Liver (tissue), 9 donors: ENCODE results near the gene CACNA2D1. TPM values are rescaled to one million over a fixed set of nuclear protein-coding genes. Genes with fewer than 3 reads are reported as not detected.

Source experiments
- DNase-seq: peaks from one replicate; pipeline ENCODE4 v3.0.0-alpha.2; 2017; ENCODE audit warnings: low spot score
- H3K27ac ChIP-seq, 2 donors: one replicate each; pipeline ENCODE4 v1.7.0; 2013; ENCODE audit warnings: inconsistent platforms in 2 of 2, low read length in 2 of 2, control low read depth in 1 of 2, low read depth in 1 of 2, mild to moderate bottlenecking in 1 of 2
- H3K27me3 ChIP-seq, 4 donors: one replicate each; pipeline versions ENCODE4 v1.6.1 to v1.7.0; 2013; ENCODE audit warnings: low read length in 3 of 4, inconsistent platforms in 1 of 4, mild to moderate bottlenecking in 1 of 4, moderate library complexity in 1 of 4; ENCODE audit not compliant: control insufficient read depth in 4 of 4, insufficient read depth in 4 of 4
- H3K36me3 ChIP-seq, 4 donors: one replicate each; pipeline versions ENCODE4 v1.6.1 to v1.7.0; 2013; ENCODE audit warnings: low read length in 3 of 4, mild to moderate bottlenecking in 3 of 4, low read depth in 1 of 4, moderate library complexity in 1 of 4; ENCODE audit not compliant: control insufficient read depth in 4 of 4, insufficient read depth in 3 of 4
- H3K4me1 ChIP-seq, 4 donors: one replicate each; pipeline versions ENCODE4 v1.6.1 to v1.7.0; 2013; ENCODE audit warnings: low read length in 3 of 4, mild to moderate bottlenecking in 3 of 4, moderate library complexity in 1 of 4; ENCODE audit not compliant: control insufficient read depth in 4 of 4, insufficient read depth in 4 of 4
- H3K4me3 ChIP-seq, 3 donors: one replicate each; pipeline versions ENCODE4 v1.6.1 to v1.7.0; 2013; ENCODE audit warnings: low read length in 3 of 3, control low read depth in 1 of 3, low read depth in 1 of 3, mild to moderate bottlenecking in 1 of 3
- H3K9ac ChIP-seq, 2 donors: one replicate each; pipeline ENCODE4 v1.7.0; 2013; ENCODE audit warnings: low read length in 2 of 2, mild to moderate bottlenecking in 2 of 2, moderate library complexity in 2 of 2, control low read depth in 1 of 2, low read depth in 1 of 2
- H3K9me3 ChIP-seq, 4 donors: one replicate each; pipeline versions ENCODE4 v1.6.1 to v1.7.0; 2013; ENCODE audit warnings: low read length in 3 of 4; ENCODE audit not compliant: control insufficient read depth in 4 of 4
- FOXA1 ChIP-seq: IDR thresholded peaks from 2 replicates; pipeline ENCODE4 v1.6.1; 2016; ENCODE audit warnings: antibody characterized with exemption
- FOXA2 ChIP-seq: IDR thresholded peaks from 2 replicates; pipeline ENCODE4 v1.6.1; 2016; ENCODE audit warnings: antibody characterized with exemption
- GABPA ChIP-seq, 2 donors: IDR thresholded peaks in 1 of 2; conservative IDR thresholded peaks in 1 of 2; 2 replicates each; pipeline ENCODE4 v1.6.1; 2016; ENCODE audit warnings: antibody characterized with exemption in 2 of 2, mild to moderate bottlenecking in 1 of 2, moderate library complexity in 1 of 2
- HNF4A ChIP-seq, 2 donors: conservative IDR thresholded peaks; 2 replicates each; pipeline ENCODE4 v1.6.1; 2016; ENCODE audit warnings: antibody characterized with exemption in 2 of 2, mild to moderate bottlenecking in 2 of 2
- REST ChIP-seq: IDR thresholded peaks from 2 replicates; pipeline ENCODE4 v1.6.1; 2016; ENCODE audit warnings: antibody characterized with exemption, mild to moderate bottlenecking
- RXRA ChIP-seq, 2 donors: IDR thresholded peaks; 2 replicates each; pipeline ENCODE4 v1.6.1; 2017 to 2018; ENCODE audit warnings: antibody characterized with exemption in 2 of 2, mild to moderate bottlenecking in 1 of 2
- SP1 ChIP-seq: IDR thresholded peaks from 2 replicates; pipeline ENCODE4 v1.6.1; 2018; ENCODE audit warnings: antibody characterized with exemption, mild to moderate bottlenecking
- TAF1 ChIP-seq: conservative IDR thresholded peaks from 2 replicates; pipeline ENCODE4 v1.6.1; 2016; ENCODE audit warnings: antibody characterized with exemption, mild to moderate bottlenecking
- YY1 ChIP-seq: IDR thresholded peaks from 2 replicates; pipeline ENCODE4 v1.6.1; 2016; ENCODE audit warnings: antibody characterized with exemption, mild to moderate bottlenecking
- WGBS: extraction: QIAGEN DNeasy Blood & Tissue Kit; methylation state at CpG from one replicate; pipeline ENCODE4 v1.1.7; 2013; 5-methylcytosine and 5-hydroxymethylcytosine counted together
- polyA plus RNA-seq, 2 donors: library from polyadenylated mRNA; stranded (reverse) in 1 of 2; unstranded in 1 of 2; fragments of 200-250 nt in 1 of 2; fragments of >200 nt in 1 of 2; fragmentation: Nextera tagmentation in 1 of 2; extraction: Ambion mirVana in 1 of 2; gene quantifications; one replicate each; pipeline versions ENCODE4 v1.2.1 to v1.2.3, GENCODE V29; 2013 to 2015
- total RNA-seq, 2 donors: library from RNA; depleted of rRNA; stranded (reverse); fragments of >200 nt; gene quantifications; one replicate each; pipeline ENCODE4 v1.2.3, GENCODE V29; 2014
- donor health status: healthy.
- donor health status: healthy.
- donor health status: healthy.
- donor health status: healthy.
- donor health status: healthy.

CACNA2D1 gene
- total and polyA plus RNA-seq, 4 donors: 0.42 to 2.3 (median 0.94) TPM

DNA sequence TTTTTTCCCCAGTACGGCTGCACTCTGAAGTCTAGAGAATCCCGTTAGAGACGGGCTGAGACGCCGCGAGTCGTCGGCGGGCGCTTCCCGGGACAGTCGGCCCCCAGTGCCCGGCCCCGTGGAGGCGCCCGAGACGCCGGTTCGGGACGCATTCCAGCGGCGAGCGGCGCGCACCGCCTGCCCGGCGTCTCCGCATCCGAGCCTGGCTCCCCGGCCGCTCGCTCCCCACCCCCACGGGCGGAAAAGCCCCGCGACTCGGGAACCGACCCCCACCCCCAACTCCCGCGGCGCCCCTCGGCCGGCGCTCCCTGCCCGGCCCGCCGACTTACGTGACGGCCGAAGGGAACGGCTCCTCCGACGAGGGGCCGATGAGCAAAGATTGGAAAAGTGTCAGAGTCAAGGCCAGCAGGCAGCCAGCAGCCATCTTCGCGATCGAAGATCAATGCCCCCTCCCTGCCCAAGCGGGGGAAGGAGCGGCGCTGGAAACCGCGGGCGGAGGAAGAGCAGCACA, 486 bp downstream of the CACNA2D1 start (continued):
- TF ChIP-seq REST (no peak), HNF4A (conservative IDR thresholded peaks at IDR 0.05) (no peak)

DNA sequence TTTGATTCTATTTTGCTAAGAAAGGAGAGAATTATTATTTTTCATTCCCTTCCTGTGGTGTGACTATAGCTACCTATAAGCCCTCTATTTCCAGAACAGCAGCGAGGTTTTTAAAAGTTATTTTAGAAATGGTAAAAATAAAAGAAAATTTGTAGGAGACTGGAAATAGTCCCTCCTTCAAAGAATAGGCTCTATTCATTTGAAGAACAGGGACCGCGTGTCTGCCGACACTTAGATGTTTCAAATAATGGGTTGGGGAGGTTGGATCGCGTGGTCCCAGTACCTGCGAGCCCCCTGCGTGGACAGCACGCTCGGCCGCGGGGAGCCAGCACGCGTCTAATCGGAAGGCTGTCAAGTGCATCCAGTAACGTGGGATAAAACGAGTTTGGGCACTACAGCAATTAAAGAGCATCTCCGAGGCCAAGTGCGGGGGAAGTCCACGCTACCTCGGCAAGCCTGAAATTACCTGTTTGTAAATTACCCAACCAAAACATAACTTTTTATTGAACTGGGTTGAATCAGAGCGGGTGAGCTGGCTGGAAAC, 1.0 kb downstream of the CACNA2D1 start:
- Histone ChIP-seq H3K4me1 (peaks cover 4 to 16% (median 8%) of the 10 kb centered on the region in 4 donors), H3K36me3 (no peaks in the 10 kb centered on the region), H3K4me3 (peak overlapping the region in 1 of 3 donors; percentile 68), H3K27me3 (peaks cover 0 to 12% (median 2%) of the 10 kb centered on the region in 4 donors), H3K27ac (no peak overlapping the region), H3K9ac (no peak overlapping the region), H3K9me3 (no peaks in the 10 kb centered on the region)
- 2% methylated on average over 22 of the region's 22 CpGs for WGBS
- no peak for DNase-seq
- TF ChIP-seq YY1: no peak
- no peak for TF ChIP-seq FOXA1
- TF ChIP-seq TAF1: no peak
- TF ChIP-seq SP1: no peak
- no peak for TF ChIP-seq GABPA (IDR thresholded peaks at IDR 0.05 in 1 of 2, conservative IDR thresholded peaks at IDR 0.05 in 1 of 2)
- TF ChIP-seq FOXA2: no peak
- TF ChIP-seq RXRA (IDR thresholded peaks at IDR 0.05): no peak

DNA sequence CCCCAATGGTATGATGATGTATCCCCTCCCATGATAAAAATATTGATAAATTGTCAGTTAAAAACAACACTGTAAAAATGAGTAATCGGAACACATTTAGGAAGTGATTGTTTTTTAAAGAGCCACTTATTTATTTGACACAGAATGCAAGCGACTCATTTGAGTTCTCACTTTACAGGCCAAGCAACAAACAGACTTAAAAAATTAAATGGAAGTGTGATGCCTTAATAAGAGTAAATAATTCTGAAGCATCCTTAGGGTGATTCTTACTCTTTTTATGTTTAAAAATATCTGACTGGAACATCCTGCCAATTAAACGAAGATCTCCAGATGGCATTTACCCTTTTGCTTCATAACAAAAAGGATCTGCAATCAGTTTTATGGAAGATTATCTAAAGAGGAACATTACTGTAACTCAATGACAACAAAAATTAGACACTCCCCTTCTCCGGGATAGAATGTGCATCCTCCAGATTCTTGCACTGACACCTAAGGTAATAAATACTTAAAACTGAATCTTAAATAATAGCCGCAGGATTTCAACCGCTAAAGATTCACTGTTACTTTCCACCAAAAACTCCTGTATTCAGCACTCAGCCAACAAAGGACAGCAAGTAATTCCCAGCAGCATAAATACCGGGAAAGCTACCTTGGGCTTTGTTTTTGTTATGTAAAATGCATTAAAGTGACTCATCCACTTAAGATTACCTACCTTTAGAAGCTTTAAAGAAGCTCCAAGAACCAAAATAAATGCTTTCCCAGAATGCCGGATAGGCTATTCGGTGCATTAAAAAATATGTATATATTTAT, 1.7 kb downstream of the CACNA2D1 start:
- no peaks in the 10 kb centered on the region for H3K9me3 ChIP-seq
- H3K27ac ChIP-seq: no peak overlapping the region
- H3K36me3 ChIP-seq: no peaks in the 10 kb centered on the region
- H3K27me3 ChIP-seq: peaks cover 0 to 12% (median 1%) of the 10 kb centered on the region in 4 donors
- no peak overlapping the region for H3K9ac ChIP-seq
- TF ChIP-seq REST (peak; percentile 91), YY1 (no peak)
- DNase-seq: no peak
- H3K4me1 ChIP-seq: peaks cover 4 to 16% (median 8%) of the 10 kb centered on the region in 4 donors
- H3K4me3 ChIP-seq: peak overlapping the region in 1 of 3 donors; percentile 68
- WGBS: 28% methylated on average over 9 of the region's 9 CpGs
